Esophagus muscularis mucosa (tissue), 4 donors: ENCODE results near the gene ZBED2. TPM values are rescaled to one million over a fixed set of nuclear protein-coding genes. Genes with fewer than 3 reads are reported as not detected.

ENCODE experiments used
- DNase-seq: peaks from one replicate; pipeline ENCODE4 v3.0.0-alpha.2; 2017; ENCODE audit errors: extremely low spot score
- H3K27ac ChIP-seq, 4 donors: fragments of 200-600 bp; sonication (generic); replicated peaks in 1 of 4; 1 replicate in 3 of 4; 2 replicates in 1 of 4; pipeline ENCODE4 v1.5.1; 2016 to 2019; ENCODE audit warnings: mild to moderate bottlenecking in 1 of 4
- H3K27me3 ChIP-seq, 4 donors: fragments of 200-600 bp; sonication (generic); one replicate each; pipeline versions ENCODE4 v1.5.1 to v1.6.0; 2016 to 2019
- H3K36me3 ChIP-seq, 4 donors: fragments of 200-600 bp; sonication (generic); one replicate each; pipeline ENCODE4 v1.5.1; 2016 to 2019
- H3K4me1 ChIP-seq, 4 donors: fragments of 200-600 bp; sonication (generic); one replicate each; pipeline ENCODE4 v1.5.1; 2016 to 2019
- H3K4me3 ChIP-seq, 4 donors: fragments of 200-600 bp; sonication (generic); 1 replicate in 2 of 4; 2 replicates in 2 of 4; pipeline ENCODE4 v1.5.1; 2016 to 2019; ENCODE audit warnings: mild to moderate bottlenecking in 4 of 4, moderate library complexity in 1 of 4
- H3K9me3 ChIP-seq, 4 donors: fragments of 200-600 bp; sonication (generic); 1 replicate in 3 of 4; 2 replicates in 1 of 4; pipeline ENCODE4 v1.5.1; 2016 to 2019
- EP300 ChIP-seq: sonication (generic); formaldehyde crosslinking; IDR thresholded peaks from one replicate; pipeline ENCODE4 v1.6.1; 2017; ENCODE audit warnings: antibody characterized with exemption
- POLR2A ChIP-seq: fragments of 450-650 bp; IDR thresholded peaks from one replicate; pipeline ENCODE4 v1.6.1; 2017; ENCODE audit warnings: antibody characterized with exemption, moderate library complexity, mild to moderate bottlenecking, low read depth
- POLR2AphosphoS5 ChIP-seq, 2 donors: sonication (generic); formaldehyde crosslinking; IDR thresholded peaks; one replicate each; pipeline ENCODE4 v1.6.1; 2017; ENCODE audit warnings: antibody characterized with exemption in 2 of 2
- WGBS: methylation state at CpG from one replicate; pipeline ENCODE4 v1.1.5; 2018; 5-methylcytosine and 5-hydroxymethylcytosine counted together
- intact Hi-C: fragments of 100-400 bp; cut with DNase I; formaldehyde crosslinking; loops from one replicate; pipeline ENCODE4 v1.15.1; 2023
- total RNA-seq, 4 donors: library from RNA; depleted of rRNA; stranded (reverse); fragments of >200 nt; gene quantifications; one replicate each; pipeline versions ENCODE4 v1.1.0 to v1.2.1, GENCODE V29; 2016
- TF ChIP-seq, protein P1 (sequence below), 3 experiments: fragments of 200-600 bp in 2 of 3; fragments of 450-650 bp in 1 of 3; sonication (generic) in 2 of 3; IDR thresholded peaks; one replicate each; pipeline ENCODE4 v1.5.1; 2017 to 2019; ENCODE audit warnings: antibody characterized with exemption in 3 of 3, mild to moderate bottlenecking in 2 of 3, moderate library complexity in 1 of 3

The ZBED2 gene
- total RNA-seq, 4 donors from 2014 or later: 0.13 TPM; not detected in 3

DNA sequence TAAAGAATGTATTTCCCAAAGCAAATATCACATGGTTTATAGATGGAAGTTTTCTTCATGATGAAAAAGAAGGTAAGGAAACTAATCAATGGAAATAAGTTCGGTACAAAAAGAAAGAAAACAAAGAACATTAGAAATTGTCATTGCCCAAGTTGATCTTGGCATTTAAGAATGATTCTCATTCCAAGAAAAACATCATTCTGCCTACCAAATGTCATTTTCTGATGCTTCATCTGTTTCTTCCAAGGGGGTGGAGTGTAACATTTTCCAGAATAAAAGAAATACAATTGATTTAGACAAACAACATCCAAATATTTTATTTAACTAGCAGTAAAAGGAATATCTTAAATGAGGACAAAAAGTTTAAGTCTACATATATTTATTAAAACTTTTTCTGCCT is 3.0 kb upstream of the ZBED2 start:
- WGBS: 67% methylated on average over 1 of the region's 1 CpG
- Histone ChIP-seq H3K4me3 (no peak overlapping the region), H3K27me3 (no peaks in the 10 kb centered on the region), H3K9me3 (no peaks in the 10 kb centered on the region), H3K36me3 (no peaks in the 10 kb centered on the region), H3K27ac (no peak overlapping the region), H3K4me1 (no peaks in the 10 kb centered on the region)
- TF ChIP-seq, protein P1, sequence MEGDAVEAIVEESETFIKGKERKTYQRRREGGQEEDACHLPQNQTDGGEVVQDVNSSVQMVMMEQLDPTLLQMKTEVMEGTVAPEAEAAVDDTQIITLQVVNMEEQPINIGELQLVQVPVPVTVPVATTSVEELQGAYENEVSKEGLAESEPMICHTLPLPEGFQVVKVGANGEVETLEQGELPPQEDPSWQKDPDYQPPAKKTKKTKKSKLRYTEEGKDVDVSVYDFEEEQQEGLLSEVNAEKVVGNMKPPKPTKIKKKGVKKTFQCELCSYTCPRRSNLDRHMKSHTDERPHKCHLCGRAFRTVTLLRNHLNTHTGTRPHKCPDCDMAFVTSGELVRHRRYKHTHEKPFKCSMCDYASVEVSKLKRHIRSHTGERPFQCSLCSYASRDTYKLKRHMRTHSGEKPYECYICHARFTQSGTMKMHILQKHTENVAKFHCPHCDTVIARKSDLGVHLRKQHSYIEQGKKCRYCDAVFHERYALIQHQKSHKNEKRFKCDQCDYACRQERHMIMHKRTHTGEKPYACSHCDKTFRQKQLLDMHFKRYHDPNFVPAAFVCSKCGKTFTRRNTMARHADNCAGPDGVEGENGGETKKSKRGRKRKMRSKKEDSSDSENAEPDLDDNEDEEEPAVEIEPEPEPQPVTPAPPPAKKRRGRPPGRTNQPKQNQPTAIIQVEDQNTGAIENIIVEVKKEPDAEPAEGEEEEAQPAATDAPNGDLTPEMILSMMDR (IDR thresholded peaks at IDR 0.05): no peak
- no peak for TF ChIP-seq POLR2AphosphoS5 (IDR thresholded peaks at IDR 0.05)
- TF ChIP-seq EP300: no peak
- TF ChIP-seq POLR2A: no peak
- no peak for DNase-seq
- intact Hi-C loops: no loop called here

DNA sequence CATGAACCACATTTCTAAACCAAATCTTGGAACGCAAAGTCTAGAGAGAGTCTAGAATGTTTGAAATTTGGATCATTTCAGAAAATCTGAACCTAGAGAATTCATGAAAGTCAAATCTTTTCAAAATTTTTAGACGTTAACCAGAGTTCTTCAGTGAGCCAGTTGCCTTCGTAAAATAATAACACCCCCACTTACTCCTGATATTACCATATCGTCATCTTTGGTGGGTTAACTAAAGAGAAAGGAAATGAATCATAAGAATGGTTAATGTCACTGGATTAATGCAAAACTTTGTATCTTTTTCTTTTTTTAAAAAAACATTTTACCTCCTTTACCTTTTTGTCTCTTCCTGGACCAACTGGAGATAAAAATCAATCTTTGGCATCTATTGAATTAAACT is 1.2 kb upstream of the ZBED2 start:
- H3K9me3 ChIP-seq: no peaks in the 10 kb centered on the region
- no peaks in the 10 kb centered on the region for H3K36me3 ChIP-seq
- H3K4me1 ChIP-seq: no peaks in the 10 kb centered on the region
- no peaks in the 10 kb centered on the region for H3K27me3 ChIP-seq
- 89% methylated on average over 4 of the region's 4 CpGs for WGBS
- H3K27ac ChIP-seq: no peak overlapping the region
- no peak for TF ChIP-seq POLR2AphosphoS5 (IDR thresholded peaks at IDR 0.05)
- TF ChIP-seq, protein P1 (IDR thresholded peaks at IDR 0.05): no peak
- TF ChIP-seq POLR2A: no peak
- no peak for TF ChIP-seq EP300
- no peak overlapping the region for H3K4me3 ChIP-seq
- DNase-seq: no peak
- intact Hi-C loops: no loop called here

DNA sequence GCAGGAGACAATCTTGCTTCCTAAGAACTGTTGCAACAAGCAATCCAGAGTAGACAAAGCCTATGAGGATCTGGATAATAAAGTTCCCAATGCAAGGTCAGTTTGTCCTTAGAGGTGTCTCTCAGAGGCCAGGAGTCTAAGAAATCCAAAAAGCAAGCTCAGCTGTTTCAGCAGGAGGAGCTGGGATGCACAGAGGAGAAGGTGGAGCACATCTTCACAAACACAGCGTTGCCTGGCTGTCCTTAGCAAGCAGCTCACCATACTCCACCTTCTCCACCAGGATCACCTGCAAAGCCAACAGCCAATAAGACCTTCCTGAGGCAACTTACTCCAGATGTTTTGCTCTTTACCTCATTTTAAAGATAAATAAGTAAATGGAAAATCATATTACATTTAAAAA is 365 bp downstream of the ZBED2 start:
- DNase-seq: no peak
- Histone ChIP-seq H3K4me1 (no peaks in the 10 kb centered on the region), H3K36me3 (no peaks in the 10 kb centered on the region), H3K4me3 (no peak overlapping the region), H3K9me3 (no peaks in the 10 kb centered on the region), H3K27me3 (no peaks in the 10 kb centered on the region), H3K27ac (no peak overlapping the region)
- no peak for TF ChIP-seq POLR2A
- no peak for TF ChIP-seq EP300
- TF ChIP-seq, protein P1 (IDR thresholded peaks at IDR 0.05): no peak
- TF ChIP-seq POLR2AphosphoS5 (IDR thresholded peaks at IDR 0.05): no peak
- intact Hi-C loops: no loop called here
- 0% methylated on average over 1 of the region's 1 CpG for WGBS

DNA sequence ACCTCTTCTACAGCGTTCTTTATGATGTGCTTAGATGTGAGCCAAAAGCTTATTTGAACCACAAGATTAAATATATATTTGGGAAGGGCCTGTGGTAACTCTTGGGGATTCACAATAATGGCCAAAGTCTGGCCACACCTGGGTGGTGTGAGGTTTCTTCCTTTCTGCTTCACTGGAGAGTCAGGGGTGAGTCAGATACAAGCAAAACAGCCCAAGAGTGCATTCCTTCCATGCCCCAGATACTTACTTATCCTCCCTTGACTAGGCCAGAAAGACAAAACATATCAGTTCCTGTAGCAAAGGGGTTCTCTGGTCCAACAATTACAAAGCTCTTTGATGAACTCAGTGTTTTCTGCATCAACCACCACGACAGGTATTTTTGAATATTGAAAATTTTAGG is 941 bp downstream of the ZBED2 start:
- 75% methylated on average over 2 of the region's 2 CpGs for WGBS
- TF ChIP-seq POLR2A (no peak), EP300 (no peak), POLR2AphosphoS5 (IDR thresholded peaks at IDR 0.05) (no peak)
- TF ChIP-seq, protein P1 (IDR thresholded peaks at IDR 0.05): no peak
- no peak for DNase-seq
- no peak overlapping the region for H3K27ac ChIP-seq
- H3K9me3 ChIP-seq: no peaks in the 10 kb centered on the region
- intact Hi-C loops: no loop called here
- no peaks in the 10 kb centered on the region for H3K4me1 ChIP-seq
- no peak overlapping the region for H3K4me3 ChIP-seq
- no peaks in the 10 kb centered on the region for H3K36me3 ChIP-seq
- H3K27me3 ChIP-seq: no peaks in the 10 kb centered on the region

DNA sequence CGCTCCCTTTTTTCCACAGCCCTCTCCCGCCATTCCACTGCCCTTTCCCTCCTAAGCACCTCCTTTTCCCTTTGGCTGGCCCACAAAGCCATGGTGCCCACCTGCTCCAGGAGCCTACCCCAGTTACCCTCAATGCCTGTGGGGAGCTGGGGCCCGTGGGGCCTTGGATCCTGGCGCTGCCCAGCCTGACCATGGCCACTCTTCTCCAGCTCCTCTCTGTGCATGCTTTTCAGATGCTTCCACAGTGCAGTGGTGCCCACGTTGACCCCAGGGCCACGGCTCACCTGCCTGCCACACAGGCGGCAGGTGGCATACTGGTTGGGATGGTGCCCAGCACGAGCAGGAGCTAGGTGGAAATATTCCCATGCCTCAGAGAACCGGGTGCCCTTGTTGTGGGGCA is 1.5 kb downstream of the ZBED2 start:
- Histone ChIP-seq H3K9me3 (no peaks in the 10 kb centered on the region), H3K4me1 (no peaks in the 10 kb centered on the region), H3K27ac (no peak overlapping the region), H3K27me3 (no peaks in the 10 kb centered on the region), H3K36me3 (no peaks in the 10 kb centered on the region), H3K4me3 (no peak overlapping the region)
- intact Hi-C loops: no loop called here
- no peak for DNase-seq
- TF ChIP-seq, protein P1 (IDR thresholded peaks at IDR 0.05): no peak
- TF ChIP-seq POLR2AphosphoS5 (IDR thresholded peaks at IDR 0.05) (no peak), POLR2A (no peak), EP300 (no peak)
- 93% methylated on average over 9 of the region's 9 CpGs for WGBS
